ENCODE results near the gene HRH1.

- TF ChIP-seq, protein P1, sequence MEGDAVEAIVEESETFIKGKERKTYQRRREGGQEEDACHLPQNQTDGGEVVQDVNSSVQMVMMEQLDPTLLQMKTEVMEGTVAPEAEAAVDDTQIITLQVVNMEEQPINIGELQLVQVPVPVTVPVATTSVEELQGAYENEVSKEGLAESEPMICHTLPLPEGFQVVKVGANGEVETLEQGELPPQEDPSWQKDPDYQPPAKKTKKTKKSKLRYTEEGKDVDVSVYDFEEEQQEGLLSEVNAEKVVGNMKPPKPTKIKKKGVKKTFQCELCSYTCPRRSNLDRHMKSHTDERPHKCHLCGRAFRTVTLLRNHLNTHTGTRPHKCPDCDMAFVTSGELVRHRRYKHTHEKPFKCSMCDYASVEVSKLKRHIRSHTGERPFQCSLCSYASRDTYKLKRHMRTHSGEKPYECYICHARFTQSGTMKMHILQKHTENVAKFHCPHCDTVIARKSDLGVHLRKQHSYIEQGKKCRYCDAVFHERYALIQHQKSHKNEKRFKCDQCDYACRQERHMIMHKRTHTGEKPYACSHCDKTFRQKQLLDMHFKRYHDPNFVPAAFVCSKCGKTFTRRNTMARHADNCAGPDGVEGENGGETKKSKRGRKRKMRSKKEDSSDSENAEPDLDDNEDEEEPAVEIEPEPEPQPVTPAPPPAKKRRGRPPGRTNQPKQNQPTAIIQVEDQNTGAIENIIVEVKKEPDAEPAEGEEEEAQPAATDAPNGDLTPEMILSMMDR (conservative IDR thresholded peaks at IDR 0.05 in 1 of 2, IDR thresholded peaks at IDR 0.05 in 1 of 2; ENCODE audit: extremely low read depth in 1 of 2, insufficient read depth in 1 of 2, low read depth in 1 of 2, low read length in 2 of 2), result no peak
- TF ChIP-seq EZH2 (IDR thresholded peaks at IDR 0.05; ENCODE audit: borderline replicate concordance, low read length), result no peak
These were observed 131.2 kb downstream of the HRH1 start for GRCh38 chr3:11285471-11285870.
